H1 (cell line): ENCODE results near the gene SEL1L3. TPM values are rescaled to one million over a fixed set of nuclear protein-coding genes. Genes with fewer than 3 reads are reported as not detected.

Experiments used
- CBX5 ChIP-seq: fragments of 300-800, 300-1000 bp; sonication (generic); IDR thresholded peaks from 2 replicates; pipeline ENCODE4 v1.7.1; 2016; ENCODE audit warnings: antibody characterized with exemption, low read length, low read depth
- POU5F1 ChIP-seq: IDR thresholded peaks from 2 replicates; pipeline ENCODE4 v1.6.1; 2011; ENCODE audit warnings: low read depth, mild to moderate bottlenecking, low read length, moderate library complexity
- polyA plus RNA-seq, 7 experiments: library from polyadenylated mRNA; depleted of rRNA in 3 of 7; stranded (reverse) in 5 of 7; unstranded in 2 of 7; fragments of >200 nt in 5 of 7; fragments of 200-250 nt in 2 of 7; gene quantifications; 1 replicate in 5 of 7; 2 replicates in 1 of 7; 4 replicates in 1 of 7; pipeline versions ENCODE4 v1.2.1 to v1.2.3, GENCODE V29; 2011 to 2013; ENCODE audit warnings: missing spikeins in 2 of 7, mixed read lengths in 2 of 7
- total RNA-seq: library from RNA; stranded (reverse); fragmentation: NEBNext Ultra II Directional; extraction: Animal tissue kit (Norgen Biotek cat#: 25700); gene quantifications from 2 replicates; pipeline ENCODE4 v1.2.1, GENCODE V29; 2021
- TF ChIP-seq, protein P1 (sequence below): IDR thresholded peaks from 2 replicates; pipeline ENCODE4 v1.6.1; 2011; ENCODE audit warnings: low read depth, mild to moderate bottlenecking, low read length; ENCODE audit not compliant: insufficient read depth

Gene SEL1L3
- total and polyA plus RNA-seq, 2 of the 8 experiments (the other 6 are each of a cell fraction or from before 2014, with no cell fraction given), result 18.2 to 54.0 TPM

DNA sequence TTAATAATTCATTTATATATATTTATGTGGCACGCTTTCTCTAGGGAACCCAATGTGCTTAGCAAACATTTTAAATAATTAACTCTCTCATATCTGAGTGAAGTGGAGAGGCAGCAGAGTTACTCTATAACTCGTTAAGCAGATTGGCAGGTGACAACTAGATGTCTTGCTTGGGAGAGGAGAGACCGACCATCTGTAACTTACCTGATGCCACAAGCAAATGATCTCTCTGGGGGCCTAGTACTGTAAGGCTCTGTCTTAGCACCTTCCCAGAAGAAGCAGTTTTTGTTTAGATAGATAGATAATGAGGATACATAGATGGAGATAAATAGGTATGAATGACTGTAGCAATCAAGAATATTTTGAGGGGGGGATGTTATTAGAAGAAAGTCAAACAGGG lies 11.9 kb upstream of the SEL1L3 start (continued):
- TF ChIP-seq CBX5, result no peak
- no peak for TF ChIP-seq POU5F1
- TF ChIP-seq, protein P1, sequence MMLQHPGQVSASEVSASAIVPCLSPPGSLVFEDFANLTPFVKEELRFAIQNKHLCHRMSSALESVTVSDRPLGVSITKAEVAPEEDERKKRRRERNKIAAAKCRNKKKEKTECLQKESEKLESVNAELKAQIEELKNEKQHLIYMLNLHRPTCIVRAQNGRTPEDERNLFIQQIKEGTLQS, result no peak
- TF ChIP-seq, all 59 proteins: peak for 0
